Measurements from ENCODE around the gene GPR50.

Gene GPR50

GRCh38 chrX:151176231-151176750 is at the start of gene GPR50:
Gene GPR50 (plus strand): TSS chrX:151176584. CDS start chrX:151176722, 138 bp downstream.
- peaks cover 65% of the 10 kb centered on the region for H3K27me3 Mint-ChIP-seq (ENCODE audit: low read depth)
- peaks cover 4% of the 10 kb centered on the region for H3K4me1 Mint-ChIP-seq (ENCODE audit: low read depth)
- no peaks in the 10 kb centered on the region for H3K36me3 Mint-ChIP-seq (ENCODE audit: low read depth)
- H3K9me3 Mint-ChIP-seq, result no peaks in the 10 kb centered on the region
- H3K4me3 Mint-ChIP-seq, result no peak within 1 kb of the TSS
- no peak within 1 kb of the TSS for H3K27ac Mint-ChIP-seq

GRCh38 chrX:151132531-151132930 is 43.9 kb upstream of the GPR50 start:
- Mint-ChIP-seq H3K4me1 (ENCODE audit: low read depth) (no peaks in the 10 kb centered on the region), H3K4me3 (no peak overlapping the region), H3K27me3 (ENCODE audit: low read depth) (no peaks in the 10 kb centered on the region), H3K9me3 (no peaks in the 10 kb centered on the region), H3K27ac (no peak overlapping the region), H3K36me3 (ENCODE audit: low read depth) (no peaks in the 10 kb centered on the region)

GRCh38 chrX:151151665-151152267 is 24.6 kb upstream of the GPR50 start:
- Mint-ChIP-seq H3K27ac (no peak overlapping the region), H3K27me3 (ENCODE audit: low read depth) (peaks cover 26% of the 10 kb centered on the region), H3K36me3 (ENCODE audit: low read depth) (no peaks in the 10 kb centered on the region)

GRCh38 chrX:151153086-151153485 is 23.3 kb upstream of the GPR50 start:
- H3K27me3 Mint-ChIP-seq (ENCODE audit: low read depth), result peaks cover 17% of the 10 kb centered on the region

More at GRCh38 chrX:151151665-151152267, 24.6 kb upstream of the GPR50 start:
- H3K9me3 Mint-ChIP-seq, result no peaks in the 10 kb centered on the region
- H3K4me1 Mint-ChIP-seq (ENCODE audit: low read depth), result no peaks in the 10 kb centered on the region
- no peak overlapping the region for H3K4me3 Mint-ChIP-seq

DNA sequence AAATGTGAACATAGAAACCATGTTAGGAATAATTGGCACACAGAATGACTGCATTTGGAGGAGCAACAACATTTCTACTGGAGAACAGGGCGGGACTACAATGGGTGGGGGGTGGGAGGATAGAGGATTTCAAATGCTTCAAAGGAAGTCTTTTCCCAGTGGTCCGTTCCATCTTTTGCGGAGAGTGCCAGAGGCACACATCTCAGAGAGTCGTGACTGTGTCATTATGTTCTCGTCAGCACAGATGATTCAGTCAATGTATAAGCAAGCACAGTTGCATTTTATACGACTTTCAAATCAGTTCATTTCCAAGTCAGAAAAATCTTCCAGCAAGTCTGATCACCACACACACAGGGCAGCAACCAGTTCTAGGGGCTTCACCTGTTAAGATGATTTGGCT is 22.7 kb upstream of the GPR50 start:
- Mint-ChIP-seq H3K27ac (no peak overlapping the region), H3K27me3 (ENCODE audit: low read depth) (peaks cover 17% of the 10 kb centered on the region), H3K9me3 (no peaks in the 10 kb centered on the region)

More at GRCh38 chrX:151153086-151153485, 23.3 kb upstream of the GPR50 start:
- H3K27ac Mint-ChIP-seq, result no peak overlapping the region
- H3K4me3 Mint-ChIP-seq, result no peak overlapping the region
- no peaks in the 10 kb centered on the region for H3K9me3 Mint-ChIP-seq
- H3K4me1 Mint-ChIP-seq (ENCODE audit: low read depth), result no peaks in the 10 kb centered on the region
- no peaks in the 10 kb centered on the region for H3K36me3 Mint-ChIP-seq (ENCODE audit: low read depth)

DNA sequence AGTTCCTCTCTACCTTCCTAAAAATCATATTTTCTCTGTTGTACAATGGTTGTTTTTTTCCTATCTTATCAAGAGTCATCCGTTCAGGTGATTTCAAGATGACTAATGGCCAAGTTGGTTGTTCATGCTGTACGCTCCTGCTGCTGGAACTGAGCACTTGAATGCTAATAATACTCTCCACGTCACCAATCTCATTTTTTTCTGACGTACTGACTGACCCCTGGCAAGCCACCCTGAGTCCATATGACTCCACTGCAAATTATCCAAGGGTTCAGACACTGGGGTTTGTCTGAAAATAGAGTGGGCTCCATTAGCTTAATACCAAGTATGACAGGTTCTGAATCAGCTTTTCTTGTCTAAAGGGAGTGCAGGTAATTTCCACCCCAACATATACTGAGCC is 21.1 kb upstream of the GPR50 start:
- Mint-ChIP-seq H3K27me3 (ENCODE audit: low read depth) (peaks cover 6% of the 10 kb centered on the region), H3K27ac (no peak overlapping the region)

More for the DNA sequence above, 22.7 kb upstream of the GPR50 start:
- no peaks in the 10 kb centered on the region for H3K4me1 Mint-ChIP-seq (ENCODE audit: low read depth)
- no peaks in the 10 kb centered on the region for H3K36me3 Mint-ChIP-seq (ENCODE audit: low read depth)
- H3K4me3 Mint-ChIP-seq, result no peak overlapping the region

GRCh38 chrX:151161690-151162089 is 14.7 kb upstream of the GPR50 start:
- Mint-ChIP-seq H3K27ac (no peak overlapping the region), H3K27me3 (ENCODE audit: low read depth) (peaks cover 8% of the 10 kb centered on the region), H3K9me3 (no peaks in the 10 kb centered on the region), H3K36me3 (ENCODE audit: low read depth) (no peaks in the 10 kb centered on the region), H3K4me3 (no peak overlapping the region), H3K4me1 (ENCODE audit: low read depth) (no peaks in the 10 kb centered on the region)

More for the DNA sequence above, 21.1 kb upstream of the GPR50 start:
- Mint-ChIP-seq H3K4me3 (no peak overlapping the region), H3K9me3 (no peaks in the 10 kb centered on the region), H3K4me1 (ENCODE audit: low read depth) (no peaks in the 10 kb centered on the region), H3K36me3 (ENCODE audit: low read depth) (no peaks in the 10 kb centered on the region)

GRCh38 chrX:151167791-151168345 is 8.5 kb upstream of the GPR50 start:
- Mint-ChIP-seq H3K9me3 (no peaks in the 10 kb centered on the region), H3K4me3 (no peak overlapping the region), H3K4me1 (ENCODE audit: low read depth) (no peaks in the 10 kb centered on the region), H3K36me3 (ENCODE audit: low read depth) (no peaks in the 10 kb centered on the region), H3K27me3 (ENCODE audit: low read depth) (peaks cover 8% of the 10 kb centered on the region), H3K27ac (no peak overlapping the region)

DNA sequence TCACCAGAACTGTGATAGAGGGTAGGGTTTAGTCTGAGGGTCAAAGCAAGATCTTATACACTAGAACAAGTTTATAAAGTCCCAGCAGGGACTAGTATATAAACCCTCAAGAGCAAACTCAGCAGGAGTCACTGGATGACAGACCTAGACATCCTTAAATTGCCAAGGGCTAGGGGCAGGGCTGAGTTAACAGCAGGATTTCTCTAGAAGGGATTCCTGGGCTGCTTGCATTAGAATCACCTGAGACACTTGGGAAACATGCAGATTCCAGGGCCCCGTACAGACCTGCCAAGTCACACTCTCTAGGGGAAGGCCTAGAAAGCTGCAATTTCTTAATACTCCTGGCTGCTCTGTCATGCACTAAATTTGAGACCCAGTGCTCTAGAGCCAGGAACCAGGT is 6.6 kb upstream of the GPR50 start:
- Mint-ChIP-seq H3K27me3 (ENCODE audit: low read depth) (peaks cover 12% of the 10 kb centered on the region), H3K9me3 (no peaks in the 10 kb centered on the region), H3K4me1 (ENCODE audit: low read depth) (no peaks in the 10 kb centered on the region), H3K27ac (no peak overlapping the region), H3K36me3 (ENCODE audit: low read depth) (no peaks in the 10 kb centered on the region), H3K4me3 (no peak overlapping the region)

DNA sequence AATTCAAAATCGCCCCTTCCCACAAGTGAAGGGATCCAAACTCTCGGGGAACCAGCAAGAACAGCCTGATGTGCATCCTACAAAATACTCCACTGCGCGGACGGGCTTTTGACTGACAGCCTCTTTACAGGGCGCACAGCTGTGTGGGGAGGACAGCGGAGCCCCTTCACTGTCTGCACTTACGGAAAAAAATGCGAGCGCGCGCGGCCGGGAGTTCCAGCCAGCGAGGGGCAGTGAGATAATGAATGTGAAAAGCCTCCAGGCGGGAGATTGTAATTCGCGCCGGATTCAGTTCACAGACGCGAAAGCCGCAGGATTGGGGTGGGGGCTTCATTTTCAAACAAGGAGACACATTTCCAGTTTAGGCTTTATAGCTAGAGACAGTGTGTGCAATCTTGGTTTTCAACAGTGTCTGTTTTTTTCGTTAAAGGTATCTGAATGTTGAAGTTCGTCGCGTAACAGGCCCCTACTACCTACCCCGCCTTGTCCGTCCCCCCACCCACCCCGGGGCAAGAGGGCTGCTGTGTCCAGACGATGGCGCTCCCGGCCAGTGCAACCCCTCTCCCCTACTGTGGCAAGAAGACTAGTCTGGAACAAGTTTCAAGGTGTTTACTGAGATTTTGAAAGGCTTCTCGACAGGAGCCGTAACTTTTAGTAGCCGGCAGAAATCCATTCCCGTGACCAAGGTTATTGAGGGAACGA is 1.7 kb upstream of the GPR50 start:
- H3K27me3 Mint-ChIP-seq (ENCODE audit: low read depth), result peaks cover 50% of the 10 kb centered on the region
- no peak overlapping the region for H3K4me3 Mint-ChIP-seq
- no peak overlapping the region for H3K27ac Mint-ChIP-seq
- no peaks in the 10 kb centered on the region for H3K9me3 Mint-ChIP-seq
- no peaks in the 10 kb centered on the region for H3K36me3 Mint-ChIP-seq (ENCODE audit: low read depth)
- peaks cover 4% of the 10 kb centered on the region for H3K4me1 Mint-ChIP-seq (ENCODE audit: low read depth)

GRCh38 chrX:151175283-151176062 is 911 bp upstream of the GPR50 start:
- no peaks in the 10 kb centered on the region for H3K36me3 Mint-ChIP-seq (ENCODE audit: low read depth)
- H3K4me3 Mint-ChIP-seq, result no peak overlapping the region
- no peak overlapping the region for H3K27ac Mint-ChIP-seq
- peaks cover 4% of the 10 kb centered on the region for H3K4me1 Mint-ChIP-seq (ENCODE audit: low read depth)
- H3K9me3 Mint-ChIP-seq, result no peaks in the 10 kb centered on the region
- peaks cover 57% of the 10 kb centered on the region for H3K27me3 Mint-ChIP-seq (ENCODE audit: low read depth)

DNA sequence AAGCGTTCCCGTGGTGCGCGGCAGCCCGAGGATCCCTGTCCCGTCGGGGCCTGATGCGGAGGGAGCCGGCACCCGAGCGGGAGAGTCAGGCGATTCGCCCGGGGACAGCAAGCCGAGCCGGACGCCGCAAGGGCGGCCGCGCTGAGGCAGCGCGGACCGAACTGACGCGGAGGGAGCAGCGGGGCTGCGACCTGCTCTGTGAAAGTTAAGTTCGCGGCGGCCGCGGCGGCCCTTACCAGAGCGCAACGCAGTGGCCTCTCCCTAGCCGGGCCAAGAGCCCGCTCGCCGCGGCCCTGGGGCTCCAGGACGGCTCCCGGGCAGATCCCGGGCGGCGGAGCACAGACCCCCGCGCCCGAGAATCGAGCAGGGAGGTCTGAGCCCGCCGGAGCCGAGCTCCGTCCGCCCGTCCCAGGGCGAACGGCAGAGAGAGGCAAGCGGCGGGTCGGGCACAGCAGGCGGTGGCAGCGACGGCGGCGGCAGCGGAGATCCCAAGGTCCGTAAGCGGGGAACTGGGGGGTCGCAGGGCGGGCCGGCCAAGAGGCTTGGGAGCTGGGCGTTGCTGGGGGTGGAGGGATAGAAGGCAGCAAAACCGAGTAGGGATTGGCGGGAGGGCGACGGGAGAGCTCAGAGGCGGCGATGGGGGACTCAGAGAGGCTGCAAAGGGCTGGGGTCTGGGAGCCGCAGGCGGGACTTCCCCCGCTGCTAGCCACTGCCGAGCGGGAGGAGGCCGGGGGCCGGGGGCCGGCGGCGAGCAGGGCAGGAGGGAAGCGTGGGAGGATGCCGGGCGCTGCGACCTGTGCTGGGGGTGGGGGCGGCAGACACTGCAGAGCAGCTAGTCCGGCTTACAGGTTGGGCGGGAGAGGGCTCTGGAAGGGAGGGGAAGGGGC is 1.0 kb downstream of the GPR50 start:
- no peaks in the 10 kb centered on the region for H3K9me3 Mint-ChIP-seq
- H3K4me1 Mint-ChIP-seq (ENCODE audit: low read depth), result peaks cover 4% of the 10 kb centered on the region
- H3K36me3 Mint-ChIP-seq (ENCODE audit: low read depth), result no peaks in the 10 kb centered on the region
- peaks cover 68% of the 10 kb centered on the region for H3K27me3 Mint-ChIP-seq (ENCODE audit: low read depth)
- H3K27ac Mint-ChIP-seq, result no peak overlapping the region
- H3K4me3 Mint-ChIP-seq, result no peak overlapping the region

DNA sequence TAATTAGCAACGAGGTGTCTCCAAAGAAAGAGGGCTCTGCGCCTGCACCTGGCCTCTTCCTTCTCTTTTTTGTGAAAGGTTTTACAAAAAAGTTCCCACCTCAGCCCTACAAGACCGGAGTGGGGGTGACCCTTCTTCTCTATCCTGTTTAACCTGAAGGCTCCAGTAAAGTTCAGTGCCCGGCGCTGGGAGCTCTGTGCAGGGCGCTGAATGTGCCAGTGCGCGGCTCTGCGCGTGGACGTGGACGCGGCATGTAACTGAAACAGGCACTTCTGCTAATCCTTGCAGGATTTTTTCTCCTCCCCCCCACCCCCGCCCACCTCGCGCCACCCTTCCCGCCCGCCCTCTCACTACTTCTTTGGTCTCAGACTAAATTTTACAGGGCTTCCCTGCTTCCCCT is 2.4 kb downstream of the GPR50 start:
- H3K27me3 Mint-ChIP-seq (ENCODE audit: low read depth), result peaks cover 75% of the 10 kb centered on the region
- H3K27ac Mint-ChIP-seq, result no peak overlapping the region
- H3K4me1 Mint-ChIP-seq (ENCODE audit: low read depth), result peaks cover 4% of the 10 kb centered on the region
- H3K36me3 Mint-ChIP-seq (ENCODE audit: low read depth), result no peaks in the 10 kb centered on the region
- no peaks in the 10 kb centered on the region for H3K9me3 Mint-ChIP-seq
- H3K4me3 Mint-ChIP-seq, result no peak overlapping the region

DNA sequence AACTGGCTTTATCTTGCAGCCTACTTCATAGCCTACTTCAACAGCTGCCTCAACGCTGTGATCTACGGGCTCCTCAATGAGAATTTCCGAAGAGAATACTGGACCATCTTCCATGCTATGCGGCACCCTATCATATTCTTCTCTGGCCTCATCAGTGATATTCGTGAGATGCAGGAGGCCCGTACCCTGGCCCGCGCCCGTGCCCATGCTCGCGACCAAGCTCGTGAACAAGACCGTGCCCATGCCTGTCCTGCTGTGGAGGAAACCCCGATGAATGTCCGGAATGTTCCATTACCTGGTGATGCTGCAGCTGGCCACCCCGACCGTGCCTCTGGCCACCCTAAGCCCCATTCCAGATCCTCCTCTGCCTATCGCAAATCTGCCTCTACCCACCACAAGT is 4.0 kb downstream of the GPR50 start:
- no peaks in the 10 kb centered on the region for H3K9me3 Mint-ChIP-seq
- no peak overlapping the region for H3K27ac Mint-ChIP-seq
- H3K36me3 Mint-ChIP-seq (ENCODE audit: low read depth), result no peaks in the 10 kb centered on the region
- peaks cover 71% of the 10 kb centered on the region for H3K27me3 Mint-ChIP-seq (ENCODE audit: low read depth)
- H3K4me1 Mint-ChIP-seq (ENCODE audit: low read depth), result peaks cover 6% of the 10 kb centered on the region
- H3K4me3 Mint-ChIP-seq, result no peak overlapping the region
